Fibroblast of lung (primary cell): ENCODE measurements around the gene OR6V1. TPM values are rescaled to one million over a fixed set of nuclear protein-coding genes. Genes with fewer than 3 reads are reported as not detected.

ENCODE experiments used
- DNase-seq, 2 donors: peaks; one replicate each; pipeline versions ENCODE4 v3.0.0 to v3.0.0-alpha.2; 2010; ENCODE audit warnings: low read depth in 2 of 2
- H2AFZ ChIP-seq: 2 replicates; pipeline ENCODE4 v1.5.1; 2012; ENCODE audit warnings: low read length, control low read depth, inconsistent platforms
- H3K27ac ChIP-seq: 2 replicates; pipeline ENCODE4 v1.5.1; 2011; ENCODE audit warnings: low read length, control low read depth; ENCODE audit not compliant: insufficient read depth
- H3K27me3 ChIP-seq: 2 replicates; pipeline ENCODE4 v1.5.1; 2011; ENCODE audit warnings: mild to moderate bottlenecking, low read length; ENCODE audit not compliant: control insufficient read depth, insufficient read depth
- H3K36me3 ChIP-seq: 2 replicates; pipeline ENCODE4 v1.5.1; 2011; ENCODE audit warnings: low read length; ENCODE audit not compliant: control insufficient read depth, insufficient read depth
- H3K4me1 ChIP-seq: 2 replicates; pipeline ENCODE4 v1.5.1; 2011; ENCODE audit warnings: low read length; ENCODE audit not compliant: control insufficient read depth, insufficient read depth; ENCODE audit errors: extremely low read depth
- H3K4me2 ChIP-seq: 2 replicates; pipeline ENCODE4 v1.5.1; 2011; ENCODE audit warnings: low read length, control low read depth; ENCODE audit not compliant: insufficient read depth; ENCODE audit errors: extremely low read depth
- H3K4me3 ChIP-seq, 4 experiments: fragments of 200-600 bp in 1 of 4; sonication (generic) in 1 of 4; replicated peaks in 1 of 4; 2 replicates each; pipeline ENCODE4 v1.5.1; 2011 to 2016; ENCODE audit warnings: low read length in 4 of 4, low read depth in 3 of 4, mild to moderate bottlenecking in 3 of 4, control low read depth in 2 of 4, inconsistent platforms in 1 of 4, mixed read lengths in 1 of 4; ENCODE audit not compliant: insufficient read depth in 1 of 4; ENCODE audit errors: control extremely low read depth in 1 of 4
- H3K79me2 ChIP-seq: 2 replicates; pipeline ENCODE4 v1.5.1; 2012; ENCODE audit warnings: mild to moderate bottlenecking, low read length, inconsistent platforms; ENCODE audit not compliant: control insufficient read depth, insufficient read depth
- H3K9ac ChIP-seq: 2 replicates; pipeline ENCODE4 v1.5.1; 2011; ENCODE audit warnings: mild to moderate bottlenecking, low read length, control low read depth; ENCODE audit not compliant: insufficient read depth
- H3K9me3 ChIP-seq: 2 replicates; pipeline ENCODE4 v1.5.1; 2012; ENCODE audit warnings: low read depth, low read length; ENCODE audit not compliant: control insufficient read depth, insufficient read depth
- H4K20me1 ChIP-seq: 2 replicates; pipeline ENCODE4 v1.5.1; 2011; ENCODE audit warnings: low read length; ENCODE audit not compliant: control insufficient read depth, insufficient read depth; ENCODE audit errors: extremely low read depth
- EZH2 ChIP-seq: IDR thresholded peaks from 2 replicates; pipeline ENCODE4 v1.5.1; 2012; ENCODE audit warnings: low read length, control low read depth, mild to moderate bottlenecking; ENCODE audit errors: missing control alignments
- polyA plus RNA-seq, 2 donors: library from polyadenylated mRNA; depleted of rRNA in 1 of 2; stranded (reverse) in 1 of 2; unstranded in 1 of 2; fragments of >200 nt; gene quantifications; 2 replicates each; pipeline ENCODE4 v1.2.1, GENCODE V29; 2011 to 2012; ENCODE audit warnings: missing spikeins in 1 of 2
- total RNA-seq: library from RNA; depleted of rRNA; stranded (reverse); fragments of >200 nt; gene quantifications from 2 replicates; pipeline ENCODE4 v1.2.1, GENCODE V29; 2014
- TF ChIP-seq, protein P1 (sequence below), 2 donors: IDR thresholded peaks in 1 of 2; conservative IDR thresholded peaks in 1 of 2; 1 replicate in 1 of 2; 2 replicates in 1 of 2; pipeline ENCODE4 v1.5.1; 2011 to 2012; ENCODE audit warnings: low read length in 2 of 2, control low read depth in 1 of 2, inconsistent platforms in 1 of 2, low read depth in 1 of 2, mild to moderate bottlenecking in 1 of 2

Gene OR6V1
- total and polyA plus RNA-seq, 2 donors (not counting 1 experiment from before 2014, with no cell fraction given) = not detected

GRCh38 chr7:143005632-143006260 is 46.4 kb upstream of the OR6V1 start:
- Histone ChIP-seq H3K36me3 (no peaks in the 10 kb centered on the region), H3K4me3 (no peak overlapping the region), H3K27ac (no peak overlapping the region), H3K27me3 (no peaks in the 10 kb centered on the region), H3K79me2 (no peaks in the 10 kb centered on the region), H3K4me2 (no peak overlapping the region), H3K9me3 (no peaks in the 10 kb centered on the region), H3K9ac (no peak overlapping the region), H2AFZ (no peak overlapping the region), H3K4me1 (no peaks in the 10 kb centered on the region), H4K20me1 (no peaks in the 10 kb centered on the region)
- no peak for DNase-seq
- no peak for TF ChIP-seq EZH2
- TF ChIP-seq, protein P1, sequence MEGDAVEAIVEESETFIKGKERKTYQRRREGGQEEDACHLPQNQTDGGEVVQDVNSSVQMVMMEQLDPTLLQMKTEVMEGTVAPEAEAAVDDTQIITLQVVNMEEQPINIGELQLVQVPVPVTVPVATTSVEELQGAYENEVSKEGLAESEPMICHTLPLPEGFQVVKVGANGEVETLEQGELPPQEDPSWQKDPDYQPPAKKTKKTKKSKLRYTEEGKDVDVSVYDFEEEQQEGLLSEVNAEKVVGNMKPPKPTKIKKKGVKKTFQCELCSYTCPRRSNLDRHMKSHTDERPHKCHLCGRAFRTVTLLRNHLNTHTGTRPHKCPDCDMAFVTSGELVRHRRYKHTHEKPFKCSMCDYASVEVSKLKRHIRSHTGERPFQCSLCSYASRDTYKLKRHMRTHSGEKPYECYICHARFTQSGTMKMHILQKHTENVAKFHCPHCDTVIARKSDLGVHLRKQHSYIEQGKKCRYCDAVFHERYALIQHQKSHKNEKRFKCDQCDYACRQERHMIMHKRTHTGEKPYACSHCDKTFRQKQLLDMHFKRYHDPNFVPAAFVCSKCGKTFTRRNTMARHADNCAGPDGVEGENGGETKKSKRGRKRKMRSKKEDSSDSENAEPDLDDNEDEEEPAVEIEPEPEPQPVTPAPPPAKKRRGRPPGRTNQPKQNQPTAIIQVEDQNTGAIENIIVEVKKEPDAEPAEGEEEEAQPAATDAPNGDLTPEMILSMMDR (conservative IDR thresholded peaks at IDR 0.05 in 1 of 2, IDR thresholded peaks at IDR 0.05 in 1 of 2; ENCODE audit: low read depth in 1 of 2, low read length in 2 of 2) = no peak

DNA sequence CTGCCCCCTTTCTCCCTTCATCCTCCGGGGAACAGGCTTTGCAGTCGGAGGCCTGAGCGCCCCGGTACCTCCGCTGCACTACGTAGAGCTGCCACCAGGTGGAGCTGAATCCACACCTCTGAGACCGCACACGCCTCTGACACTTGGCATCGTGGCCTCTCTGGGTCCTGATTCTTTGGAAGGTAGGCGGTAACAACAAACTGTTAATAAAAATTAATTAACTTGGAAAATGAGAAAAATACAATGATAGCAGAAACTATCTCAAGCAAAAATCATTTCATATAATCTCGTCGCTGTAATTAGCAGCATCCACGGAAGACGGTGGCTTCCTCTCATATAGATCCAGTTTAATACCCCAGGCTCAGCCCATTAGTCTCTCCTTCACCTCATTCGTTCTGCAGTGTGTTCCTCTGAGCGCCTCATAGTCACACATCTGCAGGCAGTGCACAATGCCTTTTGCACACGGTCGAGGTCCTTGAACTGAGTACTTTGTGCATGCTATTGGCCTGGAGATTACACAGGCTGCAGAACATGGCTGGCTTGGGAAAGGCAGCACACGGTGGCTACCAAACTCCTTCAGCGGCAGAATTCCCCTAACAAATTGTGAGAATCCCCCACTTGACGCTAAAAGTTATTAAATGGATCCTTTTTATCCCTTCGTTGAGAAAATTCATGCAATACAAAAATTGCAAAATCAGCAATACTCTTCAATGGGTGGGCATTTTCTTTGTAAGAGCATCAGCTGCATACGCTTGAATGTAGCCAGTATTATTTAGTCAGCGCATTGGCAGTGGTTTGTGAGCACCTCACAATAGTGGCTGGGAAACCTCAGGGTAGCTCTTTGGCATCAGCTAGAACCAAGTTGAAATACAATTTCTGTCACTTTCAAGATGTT is 43.9 kb upstream of the OR6V1 start:
- Histone ChIP-seq H3K79me2 (no peaks in the 10 kb centered on the region), H3K27ac (no peak overlapping the region), H3K4me3 (no peak overlapping the region), H4K20me1 (no peaks in the 10 kb centered on the region), H3K9me3 (no peaks in the 10 kb centered on the region), H2AFZ (no peak overlapping the region), H3K9ac (no peak overlapping the region), H3K4me2 (no peak overlapping the region), H3K4me1 (no peaks in the 10 kb centered on the region), H3K36me3 (no peaks in the 10 kb centered on the region), H3K27me3 (no peaks in the 10 kb centered on the region)
- no peak for TF ChIP-seq EZH2
- TF ChIP-seq, protein P1 (conservative IDR thresholded peaks at IDR 0.05 in 1 of 2, IDR thresholded peaks at IDR 0.05 in 1 of 2; ENCODE audit: low read depth in 1 of 2, low read length in 2 of 2) = peak; percentile 90 to 99
- DNase-seq = peak; percentile 9 to 65

DNA sequence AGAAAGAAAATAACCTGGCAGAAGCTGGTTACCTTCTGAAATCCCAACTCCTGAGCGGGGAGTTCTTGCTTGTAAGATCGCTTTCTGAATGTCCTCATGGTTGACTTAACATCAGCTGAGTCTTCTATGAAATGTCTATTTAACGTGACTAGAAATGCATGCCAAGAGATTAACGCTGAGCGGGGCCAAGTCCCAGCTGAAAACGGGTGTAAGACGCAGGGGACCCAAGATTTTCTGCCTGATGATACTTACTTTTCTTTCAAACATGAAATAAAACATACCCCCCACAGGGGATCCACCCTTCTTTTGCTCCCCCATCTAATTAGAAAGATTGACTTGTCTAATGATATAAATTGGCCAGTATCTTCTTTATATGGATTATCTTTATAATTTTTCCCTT is 40.1 kb upstream of the OR6V1 start:
- Histone ChIP-seq H3K9ac (no peak overlapping the region), H3K27ac (no peak overlapping the region), H3K79me2 (no peaks in the 10 kb centered on the region), H3K4me1 (no peaks in the 10 kb centered on the region), H4K20me1 (no peaks in the 10 kb centered on the region), H3K4me3 (no peak overlapping the region), H3K4me2 (no peak overlapping the region), H3K36me3 (no peaks in the 10 kb centered on the region), H2AFZ (no peak overlapping the region), H3K27me3 (no peaks in the 10 kb centered on the region), H3K9me3 (no peaks in the 10 kb centered on the region)
- DNase-seq = no peak
- TF ChIP-seq, protein P1 (conservative IDR thresholded peaks at IDR 0.05 in 1 of 2, IDR thresholded peaks at IDR 0.05 in 1 of 2; ENCODE audit: low read depth in 1 of 2, low read length in 2 of 2) = no peak
- no peak for TF ChIP-seq EZH2
